ENCODE measurements around the gene TSPAN14. TPM values are rescaled to one million over a fixed set of nuclear protein-coding genes. Genes with fewer than 3 reads are reported as not detected.

The TSPAN14 gene
- total and polyA plus RNA-seq, 10 of the 15 experiments (the other 5 are each of a cell fraction or from before 2014, with no cell fraction given), result 2.5 to 31.7 (median 17.9) TPM

GRCh38 chr10:80496555-80497172, 42.6 kb downstream of the TSPAN14 start:
- BruUV-seq (replicated peaks), result no TSS peak
- H3K9ac ChIP-seq (ENCODE audit: control insufficient read depth, insufficient read depth, low read length), result no peak overlapping the region
- ATAC-seq (no peak), FAIRE-seq (no peak), DNase-seq (ENCODE audit: low read depth, low spot score) (no peak)
- no peak overlapping the region for H3K4me3 ChIP-seq
- CTCF ChIA-PET, result interaction anchor here (2.1 to 21.6 kb wide), 3 partner anchors 9 to 53 kb away, joined by 16 to 852 read pairs (median 402); partner anchors contain the start of gene TSPAN14
- POLR2A ChIA-PET, result interaction anchor here (0.6 to 1.0 kb wide), 3 partner anchors 37 to 400 kb away, joined by 3 read pairs; no protein-coding TSS in a partner anchor
- TF ChIP-seq CBX5 (IDR thresholded peaks at IDR 0.05; ENCODE audit: low read depth) (peak; percentile 85; the same call in 1 of the 2 replicates), CBX3 (IDR thresholded peaks at IDR 0.05; ENCODE audit: borderline replicate concordance, low read depth) (no peak)
- RAD21 ChIA-PET (ENCODE audit: unreplicated experiment), result interaction anchor here (13.9 kb wide), 1 partner anchor 32 kb away, joined by 412 read pairs; the partner anchor contains the start of gene TSPAN14
- peaks cover 54% of the 10 kb centered on the region for H3K4me1 ChIP-seq (ENCODE audit: control insufficient read depth, insufficient read depth, low read length)
- H3K79me2 ChIP-seq (ENCODE audit: control insufficient read depth, insufficient read depth, low read length), result peaks cover 50% of the 10 kb centered on the region
- H4K20me1 ChIP-seq (ENCODE audit: control insufficient read depth, insufficient read depth), result no peaks in the 10 kb centered on the region
- H3K27me3 ChIP-seq (replicated peaks in 1 of 2; ENCODE audit: control insufficient read depth in 2 of 2, insufficient read depth in 2 of 2, low read length in 1 of 2), result no peaks in the 10 kb centered on the region
- in situ Hi-C loops (cut with MboI) (no loop called here), intact Hi-C loops (cut with micrococcal nuclease; ENCODE audit: unreplicated experiment) (no loop called here)
- no peak overlapping the region for H3K27ac ChIP-seq (ENCODE audit: control insufficient read depth, insufficient read depth)
- no peak overlapping the region for H3K4me2 ChIP-seq (ENCODE audit: control insufficient read depth, insufficient read depth)
- H3K36me3 ChIP-seq (ENCODE audit: control insufficient read depth in 2 of 2, insufficient read depth in 2 of 2, low read length in 1 of 2), result peaks cover 2 to 5% of the 10 kb centered on the region in 2 experiments; a peak in 2 of 4 replicates
- H2AFZ ChIP-seq (ENCODE audit: control insufficient read depth, low read depth, low read length), result no peak overlapping the region
- 92% methylated on average over 4 of the region's 4 CpGs for WGBS (ENCODE audit: insufficient coverage, insufficient replicate concordance, low lambda C conversion rate, missing lambda C conversion rate)
- SMC1A ChIA-PET (ENCODE audit: uncharacterized antibody, unreplicated experiment), result interaction anchor here (0.6 to 21.2 kb wide), 4 partner anchors 8 to 103 kb away, joined by 3 to 1038 read pairs (median 4); partner anchors contain the start of gene TSPAN14
- no peaks in the 10 kb centered on the region; the same call in 2 of the 3 replicates for H3K9me3 ChIP-seq (replicated peaks; ENCODE audit: control insufficient read depth, insufficient read depth, low read length)

- no peak for ATAC-seq
- Histone ChIP-seq H4K20me1 (ENCODE audit: control insufficient read depth, insufficient read depth) (no peaks in the 10 kb centered on the region), H3K79me2 (ENCODE audit: control insufficient read depth, insufficient read depth, low read length) (peaks cover 50% of the 10 kb centered on the region), H3K4me1 (ENCODE audit: control insufficient read depth, insufficient read depth, low read length) (peaks cover 57% of the 10 kb centered on the region), H3K4me3 (no peak overlapping the region), H3K27ac (ENCODE audit: control insufficient read depth, insufficient read depth) (no peak overlapping the region), H3K9ac (ENCODE audit: control insufficient read depth, insufficient read depth, low read length) (no peak overlapping the region), H3K36me3 (ENCODE audit: control insufficient read depth in 2 of 2, insufficient read depth in 2 of 2, low read length in 1 of 2) (peaks cover 2 to 6% of the 10 kb centered on the region in 2 experiments; a peak in 2 of 4 replicates), H3K27me3 (replicated peaks in 1 of 2; ENCODE audit: control insufficient read depth in 2 of 2, insufficient read depth in 2 of 2, low read length in 1 of 2) (no peaks in the 10 kb centered on the region), H2AFZ (ENCODE audit: control insufficient read depth, low read depth, low read length) (no peak overlapping the region), H3K4me2 (ENCODE audit: control insufficient read depth, insufficient read depth) (no peak overlapping the region), H3K9me3 (replicated peaks; ENCODE audit: control insufficient read depth, insufficient read depth, low read length) (no peaks in the 10 kb centered on the region; the same call in 2 of the 3 replicates)
- no peak for FAIRE-seq
- SMC1A ChIA-PET (ENCODE audit: uncharacterized antibody, unreplicated experiment), result interaction anchor here (0.6 to 21.2 kb wide), 3 partner anchors 8 to 102 kb away, joined by 3 to 1038 read pairs (median 5); partner anchors contain the start of gene TSPAN14
- RAD21 ChIA-PET (ENCODE audit: unreplicated experiment), result interaction anchor here (13.9 kb wide), 1 partner anchor 33 kb away, joined by 412 read pairs; the partner anchor contains the start of gene TSPAN14
- in situ Hi-C loops (cut with MboI), result no loop called here
- POLR2A ChIA-PET, result interaction anchor here (0.6 to 8.3 kb wide), 3 partner anchors 26 to 38 kb away, joined by 3 to 60 read pairs (median 9); no protein-coding TSS in a partner anchor
- WGBS (ENCODE audit: insufficient coverage, insufficient replicate concordance, low lambda C conversion rate, missing lambda C conversion rate), result 91% methylated on average over 7 of the region's 7 CpGs
- CTCF ChIA-PET, result interaction anchor here (2.1 to 21.6 kb wide), 3 partner anchors 8 to 54 kb away, joined by 16 to 852 read pairs (median 402); partner anchors contain the start of gene TSPAN14
- no TSS peak for BruUV-seq (replicated peaks)
- DNase-seq (ENCODE audit: low read depth, low spot score), result no peak
- intact Hi-C loops (cut with micrococcal nuclease; ENCODE audit: unreplicated experiment), result no loop called here
- TF ChIP-seq TCF12 (IDR thresholded peaks at IDR 0.05; ENCODE audit: low read depth, low read length) (no peak), HCFC1 (IDR thresholded peaks at IDR 0.05; ENCODE audit: low read length) (no peak), IRF3 (IDR thresholded peaks at IDR 0.05) (no peak), WRNIP1 (IDR thresholded peaks at IDR 0.05; ENCODE audit: borderline replicate concordance, low read depth, low read length) (no peak), MYB (IDR thresholded peaks at IDR 0.05; ENCODE audit: borderline replicate concordance, low read depth, low read length) (no peak), GATAD2B (conservative IDR thresholded peaks at IDR 0.05; ENCODE audit: low read depth) (no peak), SPI1 (IDR thresholded peaks at IDR 0.05; ENCODE audit: borderline replicate concordance, insufficient read depth, low read depth, low read length) (no peak), TCF7 (IDR thresholded peaks at IDR 0.05; ENCODE audit: borderline replicate concordance) (no peak), POLR2AphosphoS5 (IDR thresholded peaks at IDR 0.05; ENCODE audit: low read length) (no peak), POLR2A (IDR thresholded peaks at IDR 0.05; ENCODE audit: low read depth, low read length) (no peak), BRCA1 (IDR thresholded peaks at IDR 0.05; ENCODE audit: low read depth, low read length) (no peak), STAT1 (conservative IDR thresholded peaks at IDR 0.05) (no peak)
Observed at GRCh38 chr10:80497187-80498077, 43.3 kb downstream of the TSPAN14 start.
